Fibroblast of skin of right biceps (primary cell): Measurements from ENCODE around the gene INTS11.

Source experiments
- DNase-seq: peaks from one replicate; pipeline ENCODE4 v3.0.0-alpha.2; 2013

INTS11 gene

DNA sequence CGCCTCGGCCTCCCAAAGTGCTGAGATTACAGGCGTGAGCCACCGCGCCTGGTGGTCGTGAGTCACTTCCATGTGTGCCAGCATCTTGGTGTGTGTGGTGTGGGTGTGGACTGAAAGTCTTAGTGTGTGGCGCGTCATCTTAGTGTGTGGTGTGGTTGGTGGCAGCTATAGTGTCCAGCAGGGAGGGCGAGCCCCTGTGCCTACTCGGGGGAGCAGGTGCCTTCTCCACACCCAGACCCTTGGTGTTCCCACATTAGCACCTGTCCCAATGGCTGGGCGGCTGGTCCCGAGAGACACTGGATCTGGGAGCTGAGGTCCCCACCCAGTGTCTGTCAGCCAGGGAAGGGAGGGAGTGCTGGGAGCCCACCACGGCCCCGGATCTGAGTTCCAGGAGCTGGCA, 41.5 kb downstream of the INTS11 start:
- peak; percentile 34 for DNase-seq

DNA sequence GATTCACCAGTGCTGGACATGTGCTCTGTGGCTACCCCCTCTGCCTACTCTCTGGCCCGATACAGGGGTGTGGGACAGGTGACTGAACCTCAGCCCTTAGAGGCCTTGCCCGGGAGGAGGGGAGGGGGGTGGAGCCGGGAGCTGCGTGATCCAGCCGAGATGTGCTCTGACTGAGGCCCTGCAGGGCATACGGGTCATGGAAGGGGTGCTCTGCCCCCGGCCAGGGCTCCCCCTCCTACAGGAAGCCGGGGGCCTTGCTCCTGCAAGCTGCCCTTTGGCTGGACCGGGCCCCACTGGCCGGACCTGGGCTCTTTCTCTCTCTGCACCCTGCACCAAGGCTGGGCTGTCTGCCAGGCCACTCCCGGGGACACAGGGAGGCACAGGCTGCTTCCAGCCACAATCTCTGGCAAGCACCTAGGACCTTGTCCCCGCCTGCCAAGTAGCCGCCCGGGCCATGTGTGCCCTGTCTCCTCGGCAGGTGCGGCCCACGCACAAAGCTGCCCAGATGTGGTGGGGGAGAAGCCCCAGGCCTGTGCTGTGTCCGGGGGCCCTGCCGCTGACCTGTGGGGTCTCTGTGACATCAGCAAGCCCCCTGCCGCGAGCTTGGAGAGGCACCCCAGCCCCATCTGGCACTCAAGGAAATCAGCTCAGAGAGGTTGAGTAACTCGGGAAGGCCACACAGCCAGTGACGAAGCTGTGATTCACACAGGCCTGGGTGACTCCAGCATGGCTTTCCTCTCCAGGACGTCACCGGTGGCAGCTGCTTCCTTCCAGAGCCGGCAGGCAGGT, 42.7 kb downstream of the INTS11 start:
- DNase-seq: peak; percentile 50

DNA sequence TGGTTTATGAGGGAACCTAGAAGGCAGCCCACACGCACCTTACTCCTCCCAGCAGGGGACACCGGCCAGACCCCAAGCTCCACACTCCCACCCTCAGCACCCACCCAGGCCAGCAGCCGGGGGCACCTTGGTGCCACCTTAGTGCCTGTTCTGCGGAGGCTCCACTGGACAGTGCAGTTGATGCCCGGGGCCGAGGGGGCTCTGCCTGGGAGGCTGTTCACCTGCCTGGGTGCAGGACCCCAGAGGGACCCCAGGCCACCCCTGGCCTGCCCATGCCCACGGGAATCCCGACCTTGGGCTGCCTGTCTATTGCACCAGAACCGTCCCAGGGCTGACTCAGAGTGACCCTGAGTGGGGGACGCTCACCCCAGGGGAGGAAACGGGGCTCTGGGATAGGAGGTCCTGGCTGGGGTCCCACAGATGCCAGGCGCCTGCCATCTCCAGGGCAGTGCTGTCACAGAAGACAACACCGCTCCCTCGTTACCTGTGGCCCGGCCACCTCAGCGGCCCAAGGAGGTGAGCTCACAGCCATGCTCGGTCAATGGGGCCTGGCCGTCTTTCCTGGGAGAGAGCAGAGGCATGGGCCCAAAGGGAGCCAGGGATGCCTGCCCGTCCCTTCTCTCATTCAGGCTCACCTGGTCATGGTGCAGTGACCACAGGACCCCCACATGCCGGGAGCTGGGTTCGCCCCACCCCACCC, 43.5 kb downstream of the INTS11 start:
- DNase-seq: no peak

DNA sequence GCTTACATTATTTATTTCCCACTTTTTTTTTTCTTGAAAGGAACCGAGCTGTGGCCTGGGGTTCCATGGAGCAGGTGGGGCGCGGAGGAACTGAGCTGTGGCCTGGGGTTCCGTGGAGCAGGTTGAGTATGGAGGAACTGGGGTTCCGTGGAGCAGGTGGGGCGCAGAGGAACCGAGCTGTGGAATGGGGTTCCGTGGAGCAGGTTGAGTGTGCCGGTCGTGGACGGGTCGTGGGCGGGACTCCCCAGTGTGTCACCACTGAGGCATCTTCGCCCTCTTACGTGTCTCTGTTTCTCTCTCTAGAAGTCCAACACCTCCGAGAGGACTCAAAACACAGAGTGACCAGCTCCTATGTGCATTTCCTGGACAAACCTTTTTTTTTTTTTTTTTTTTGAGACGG, 45.4 kb downstream of the INTS11 start:
- no peak for DNase-seq

DNA sequence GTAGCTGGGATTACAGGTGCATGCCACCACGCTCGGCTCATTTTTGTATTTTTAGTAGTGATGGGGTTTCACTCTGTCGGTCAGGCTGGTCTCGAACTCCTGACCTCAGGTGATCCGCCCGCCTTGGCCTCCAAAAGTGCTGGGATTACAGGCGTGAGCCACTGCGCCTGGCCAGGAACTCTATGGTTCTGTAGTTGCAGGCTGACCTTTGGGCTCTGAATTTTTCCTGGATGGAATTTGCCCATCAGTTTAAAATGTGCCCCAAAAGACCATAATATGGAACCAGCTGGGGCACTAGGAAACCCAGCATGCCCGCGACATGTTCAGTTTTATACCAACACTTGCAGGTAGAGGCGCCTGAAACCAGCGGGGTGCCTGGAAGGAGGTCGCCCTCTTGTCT, 45.8 kb downstream of the INTS11 start:
- DNase-seq: no peak

DNA sequence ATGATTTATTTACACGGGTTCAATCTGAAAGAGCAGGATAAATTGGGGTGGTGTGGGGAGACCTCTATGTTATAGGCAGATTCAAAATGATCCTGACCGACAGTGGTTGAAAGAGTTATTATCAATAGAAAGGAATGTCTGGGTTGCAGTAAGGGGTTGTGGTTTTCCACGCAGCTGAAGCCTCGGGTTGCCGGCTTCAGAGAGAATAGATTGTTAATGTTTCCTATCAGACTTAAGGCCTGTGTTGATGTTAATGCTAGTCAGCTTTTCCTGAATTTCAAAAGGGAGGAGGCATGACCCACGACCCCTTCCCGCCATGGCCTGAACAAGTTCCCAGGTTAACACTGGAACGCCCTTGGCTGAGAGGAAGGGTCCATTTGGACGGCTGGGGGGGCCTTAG, 48.6 kb downstream of the INTS11 start:
- DNase-seq: no peak

DNA sequence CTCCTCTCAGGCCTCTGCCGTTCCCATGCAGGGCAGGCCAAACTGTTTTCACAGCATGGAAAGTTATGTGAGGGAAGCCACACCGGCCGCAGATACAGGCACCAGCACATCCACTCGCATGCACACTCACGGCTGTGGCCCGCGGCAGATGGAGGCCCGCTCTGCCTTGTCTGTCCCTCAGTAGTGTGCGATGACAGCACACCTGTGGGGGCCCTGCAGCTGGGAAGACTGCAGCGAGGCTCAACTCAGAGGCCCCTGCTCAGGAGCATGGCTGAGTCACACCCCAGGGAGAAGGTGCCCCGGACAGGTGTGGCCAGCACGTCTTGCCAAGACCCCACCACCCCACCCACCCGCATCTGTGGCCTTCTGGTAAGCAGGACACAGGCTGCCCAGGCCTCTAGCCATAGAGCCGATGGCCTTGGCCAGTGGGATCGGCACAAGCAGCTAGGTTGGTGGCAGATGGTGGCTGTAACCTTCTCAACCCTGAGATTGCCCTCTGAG, 49.5 kb downstream of the INTS11 start:
- no peak for DNase-seq

DNA sequence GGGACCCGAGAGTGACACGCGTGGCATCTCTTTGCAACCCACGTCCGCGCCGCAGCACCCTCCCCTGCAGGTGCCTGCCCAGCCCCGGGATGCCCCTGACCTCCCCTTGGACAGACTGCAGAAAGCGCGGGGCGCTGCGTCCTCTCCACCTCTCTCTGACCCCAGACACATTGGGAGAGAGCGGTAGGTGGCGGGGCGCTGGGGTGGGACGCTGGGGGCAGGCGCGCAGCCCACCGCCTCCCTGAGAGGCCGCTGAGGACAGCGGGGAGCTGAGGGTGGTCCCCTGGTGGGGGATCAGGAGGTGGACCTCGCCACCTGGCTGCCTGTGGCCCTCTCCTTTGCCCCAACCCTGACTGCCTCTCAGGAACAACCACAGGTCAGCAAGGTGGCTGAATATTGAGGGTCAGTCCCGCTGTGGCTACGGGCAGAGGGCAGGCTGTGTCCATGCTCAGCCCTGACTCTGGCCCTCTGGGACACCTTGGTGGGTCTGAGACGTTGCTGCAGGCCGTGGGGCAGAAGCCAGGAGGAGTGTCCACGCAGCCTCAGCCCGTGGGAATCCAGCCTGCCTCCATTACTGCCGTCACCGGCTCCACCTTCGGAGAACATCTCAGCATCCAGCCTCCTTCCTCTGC, 50.0 kb downstream of the INTS11 start:
- no peak for DNase-seq

DNA sequence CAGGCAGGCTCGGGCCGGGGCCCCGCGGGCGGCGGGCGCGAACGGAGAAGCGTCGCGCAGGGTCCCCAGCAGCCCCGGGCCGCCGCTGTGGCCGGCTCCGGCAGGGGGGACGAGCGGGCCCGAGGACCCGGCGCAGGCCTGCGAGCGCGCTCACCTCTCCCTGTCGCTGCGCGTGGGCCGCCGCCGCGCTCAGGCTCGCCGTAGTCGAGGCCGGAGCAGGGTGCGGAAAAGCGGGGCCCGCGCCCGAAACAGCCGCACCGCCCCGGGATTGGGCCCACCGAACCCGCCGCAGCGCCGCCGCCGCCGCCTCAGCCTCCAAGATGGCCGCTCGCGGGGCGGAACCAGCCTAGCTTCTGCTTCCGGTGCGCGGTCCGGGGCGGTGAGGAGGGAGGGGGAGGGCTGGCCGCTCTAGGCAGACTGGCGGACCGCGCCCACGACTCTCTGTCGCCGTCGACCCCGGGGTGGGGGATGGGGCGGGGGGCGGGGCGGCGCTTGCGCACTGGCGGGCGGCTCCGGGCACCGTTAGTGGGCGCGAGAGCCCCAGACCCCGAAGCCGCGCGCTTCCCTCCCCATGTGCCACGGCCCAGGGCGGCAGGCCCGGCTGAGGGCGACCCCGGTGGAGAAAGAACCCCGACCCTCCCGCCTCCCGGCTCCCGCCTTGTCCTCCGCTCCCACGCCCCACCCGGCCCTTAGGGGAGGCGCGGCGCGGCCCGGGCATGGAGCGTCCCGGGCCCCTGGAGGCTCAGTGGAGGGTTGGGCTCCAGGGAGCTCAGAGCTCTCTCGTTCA, 50.8 kb downstream of the INTS11 start, which contains the start of gene UBE2J2:
Gene UBE2J2 (minus strand): TSS at position 343 of the 787 bp plus-strand sequence. CDS start 5,862 bp downstream, outside the sequence.
- peak; percentile 92 for DNase-seq

DNA sequence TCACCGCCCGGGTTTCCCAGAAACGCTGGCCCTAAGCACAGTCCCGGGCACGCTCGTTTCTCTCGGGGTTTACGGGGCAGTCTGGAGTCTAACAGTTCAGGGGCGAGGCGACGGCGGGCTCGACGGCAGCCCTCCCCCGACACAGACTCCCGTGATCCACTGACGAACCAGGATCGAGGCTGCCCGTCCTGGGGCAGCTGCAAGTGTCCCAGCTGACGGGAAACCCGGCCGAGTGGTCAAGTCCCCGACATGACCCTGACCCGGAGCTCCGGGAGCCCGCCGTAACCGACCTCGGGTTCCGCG, 51.3 kb downstream of the INTS11 start:
- DNase-seq: no peak

DNA sequence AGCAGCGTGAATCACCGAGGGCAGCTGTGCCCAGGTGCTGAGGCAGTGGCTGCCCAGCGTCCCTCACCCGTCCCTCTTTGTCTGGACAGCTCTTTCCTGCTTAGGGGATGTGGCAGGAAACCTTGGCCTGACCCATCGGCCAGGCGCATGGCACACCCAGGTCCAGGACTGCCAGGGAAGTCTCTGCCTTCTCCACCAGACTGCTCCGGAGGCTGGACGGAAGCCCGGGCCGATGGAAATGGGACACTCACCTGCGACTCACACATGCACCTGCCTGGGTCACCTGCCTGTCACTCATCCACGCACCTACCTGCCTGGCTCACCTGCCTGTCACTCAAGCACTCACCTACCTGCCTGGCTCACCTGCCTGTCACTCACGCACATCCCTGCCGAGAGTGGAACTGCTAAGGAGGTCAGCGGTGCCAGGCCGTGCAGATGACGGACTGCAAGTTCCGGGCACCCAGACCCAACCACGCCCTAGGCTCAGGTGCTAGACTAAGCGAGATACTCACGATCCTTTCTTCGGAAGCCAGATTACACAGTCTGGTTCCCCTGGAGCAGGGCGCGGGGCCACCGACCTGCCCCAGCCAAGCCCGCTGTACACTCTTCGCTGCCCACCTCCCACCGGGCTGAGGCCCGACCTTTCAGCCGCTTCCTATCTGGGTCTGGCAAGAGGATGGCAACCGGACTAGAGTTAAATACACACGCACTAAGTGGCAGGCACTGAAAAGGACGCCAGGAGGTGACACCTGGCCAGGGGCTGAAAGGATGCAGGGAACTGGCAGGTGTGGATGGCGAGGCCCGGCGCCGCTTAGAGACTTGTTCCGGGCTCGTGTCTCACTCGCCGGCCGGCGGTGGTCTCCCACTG, 51.9 kb downstream of the INTS11 start:
- no peak for DNase-seq

DNA sequence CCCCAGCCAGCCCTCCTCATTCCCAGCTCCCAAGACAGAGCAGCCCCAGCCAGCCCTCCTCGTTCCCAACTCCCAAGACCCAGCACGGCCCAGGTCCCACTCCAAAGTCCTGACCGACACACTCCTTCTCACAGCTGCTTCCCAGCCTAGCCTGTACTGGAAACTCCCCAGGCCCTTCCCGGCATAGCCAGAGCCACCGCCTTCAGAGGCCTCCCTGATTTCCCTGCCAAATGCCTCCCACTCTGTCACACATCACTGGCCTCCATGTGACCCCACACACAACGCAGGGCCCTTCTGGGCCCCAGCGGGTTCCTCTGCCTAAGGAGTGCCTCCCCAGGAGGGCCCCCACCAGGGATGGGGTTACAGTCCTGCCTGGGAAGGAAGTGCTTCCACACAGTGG, 53.6 kb downstream of the INTS11 start:
- no peak for DNase-seq

DNA sequence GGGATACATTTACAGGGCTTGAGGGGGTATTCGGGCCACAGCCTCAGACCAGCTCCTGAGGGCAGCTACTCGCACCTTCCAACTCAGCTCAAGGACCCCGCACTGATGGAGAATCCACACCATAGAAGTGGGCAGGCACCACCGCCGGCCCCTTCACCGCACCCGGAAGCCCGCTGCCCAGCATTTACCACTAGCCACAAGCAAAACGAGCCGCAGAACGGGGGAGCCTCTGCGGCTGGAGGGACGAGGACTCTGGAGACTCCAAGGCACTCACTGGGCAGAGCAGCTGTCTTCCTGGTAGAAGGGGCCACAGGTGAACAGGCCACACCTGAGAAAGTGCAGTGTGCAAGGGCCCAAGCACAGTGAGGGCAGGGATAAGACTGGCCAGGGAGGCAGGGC, 56.2 kb downstream of the INTS11 start:
- DNase-seq: no peak

DNA sequence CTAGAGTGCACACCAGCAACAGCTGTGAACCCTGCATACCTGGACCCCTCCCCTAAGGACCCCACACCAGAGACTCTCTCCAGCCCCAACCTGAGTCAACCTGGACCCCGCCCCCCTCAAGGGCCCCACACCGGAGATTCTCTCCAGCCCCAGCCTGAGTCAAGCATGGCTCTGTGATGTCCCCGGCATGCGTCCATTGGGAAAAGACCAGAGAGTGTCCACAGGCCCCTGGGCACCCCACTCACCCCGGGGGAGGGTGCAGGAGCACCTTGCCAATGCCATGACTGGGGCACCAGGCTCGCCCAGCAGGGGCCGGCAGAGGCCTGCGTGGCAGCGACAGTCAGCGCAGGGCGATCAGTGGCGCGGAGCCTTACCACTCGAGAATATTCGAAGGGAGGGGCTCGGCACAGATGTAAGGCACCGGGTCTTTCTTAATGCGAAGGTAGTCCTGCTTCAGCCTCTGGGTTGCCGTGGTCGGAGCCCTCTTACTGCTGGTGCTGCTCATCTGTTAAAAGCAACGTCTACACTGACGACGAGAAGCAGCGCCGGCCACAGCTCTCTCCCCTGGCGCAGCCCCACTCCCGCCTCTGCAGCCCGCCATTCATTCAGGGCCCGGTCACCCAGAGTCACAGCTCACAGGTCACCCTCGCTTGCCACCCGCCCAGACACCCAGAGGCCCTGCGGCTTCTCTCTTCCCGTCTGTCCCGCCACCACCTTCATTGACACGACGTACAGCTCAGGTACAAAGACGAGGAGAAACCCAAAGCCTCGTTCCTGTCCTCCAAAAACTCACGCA, 56.8 kb downstream of the INTS11 start:
- no peak for DNase-seq

DNA sequence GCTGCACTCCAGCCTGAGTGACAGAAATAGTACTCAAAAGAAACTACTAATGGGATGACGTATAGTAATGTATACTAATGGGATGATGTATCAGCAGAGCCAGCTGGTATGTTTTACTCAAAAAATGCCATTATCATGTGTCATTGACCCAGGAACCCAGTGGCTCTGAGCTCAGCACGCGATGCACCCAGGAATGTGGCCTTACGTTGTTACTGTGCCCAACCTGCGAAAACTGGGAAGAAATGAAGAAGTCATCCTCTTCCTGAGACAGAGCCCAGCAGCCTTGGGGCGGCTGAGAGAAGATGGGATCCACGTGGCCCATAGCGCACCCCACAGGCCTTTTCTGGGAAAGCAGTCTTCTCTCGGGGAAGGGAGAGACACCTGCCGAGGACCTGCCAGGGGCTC, 59.6 kb downstream of the INTS11 start:
- DNase-seq: peak; percentile 100

DNA sequence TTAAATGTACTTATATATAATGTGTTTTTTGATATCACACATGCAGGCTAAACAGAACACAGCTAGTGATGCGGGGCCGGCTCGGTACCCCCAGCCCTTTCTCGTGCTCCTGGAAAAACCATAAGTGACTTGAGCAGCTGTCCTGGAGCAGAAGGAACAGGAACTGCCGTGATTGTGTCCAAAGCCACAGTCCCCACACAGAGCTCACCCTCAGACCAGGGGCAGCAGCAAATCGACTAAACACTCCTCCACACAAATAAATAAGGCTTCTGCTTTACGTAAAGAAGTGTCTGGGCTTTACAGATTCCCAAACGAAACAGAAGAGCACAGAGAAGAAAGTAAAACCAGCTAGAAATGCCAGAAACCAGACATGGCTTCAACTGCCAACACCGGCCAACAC, 60.4 kb downstream of the INTS11 start:
- DNase-seq: no peak

DNA sequence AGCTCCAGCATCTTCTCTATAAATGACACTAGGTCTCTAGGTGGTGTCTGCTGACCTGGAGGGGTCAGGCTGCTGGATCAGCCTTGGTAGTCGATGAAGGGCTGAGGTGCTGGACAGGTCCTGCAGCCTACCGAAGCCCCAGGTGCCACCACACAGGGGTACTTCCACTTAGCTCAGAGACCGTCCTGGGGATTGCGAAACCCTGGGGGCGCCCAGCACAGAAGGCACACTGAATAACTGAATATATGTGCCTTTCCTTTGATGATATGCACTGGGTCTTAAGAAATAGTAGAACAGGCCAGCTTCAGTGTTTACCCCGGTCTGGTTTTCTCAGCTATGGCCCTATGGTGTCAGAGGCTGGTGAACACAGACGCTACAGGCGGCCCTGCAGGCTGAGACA, 61.7 kb downstream of the INTS11 start:
- DNase-seq: no peak

DNA sequence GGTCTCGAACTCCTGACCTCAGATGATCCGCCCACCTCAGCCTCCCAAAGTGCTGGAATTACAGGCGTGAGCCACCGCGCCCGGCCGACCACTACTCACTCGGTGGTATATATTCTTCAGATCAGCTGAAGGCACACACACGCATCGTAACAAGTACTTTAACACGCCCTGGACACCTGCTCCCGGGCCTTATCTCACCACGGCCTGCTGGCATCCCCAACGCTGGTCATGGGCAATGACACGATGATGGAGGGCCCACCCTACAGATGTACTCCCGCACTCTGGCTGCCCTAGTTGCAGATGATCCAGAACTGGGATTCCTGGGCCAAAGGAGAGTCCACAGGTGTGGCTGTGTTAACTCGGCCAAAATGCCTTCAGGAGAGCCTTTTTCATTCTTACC, 62.4 kb downstream of the INTS11 start:
- DNase-seq: no peak
